GM21515 (cell line): ENCODE measurements around the gene CHORDC1.
"Not testable (repeated sequence)": the region's sequence is repeated elsewhere in the genome, so short reads cannot be mapped to it uniquely, and the experiment has no call there.

ENCODE experiments used
- ATAC-seq: cut with Tn5 transposase; IDR thresholded peaks from one replicate; pipeline ENCODE4 v1.9.1; 2021; ENCODE audit not compliant: unreplicated experiment

Gene CHORDC1

DNA sequence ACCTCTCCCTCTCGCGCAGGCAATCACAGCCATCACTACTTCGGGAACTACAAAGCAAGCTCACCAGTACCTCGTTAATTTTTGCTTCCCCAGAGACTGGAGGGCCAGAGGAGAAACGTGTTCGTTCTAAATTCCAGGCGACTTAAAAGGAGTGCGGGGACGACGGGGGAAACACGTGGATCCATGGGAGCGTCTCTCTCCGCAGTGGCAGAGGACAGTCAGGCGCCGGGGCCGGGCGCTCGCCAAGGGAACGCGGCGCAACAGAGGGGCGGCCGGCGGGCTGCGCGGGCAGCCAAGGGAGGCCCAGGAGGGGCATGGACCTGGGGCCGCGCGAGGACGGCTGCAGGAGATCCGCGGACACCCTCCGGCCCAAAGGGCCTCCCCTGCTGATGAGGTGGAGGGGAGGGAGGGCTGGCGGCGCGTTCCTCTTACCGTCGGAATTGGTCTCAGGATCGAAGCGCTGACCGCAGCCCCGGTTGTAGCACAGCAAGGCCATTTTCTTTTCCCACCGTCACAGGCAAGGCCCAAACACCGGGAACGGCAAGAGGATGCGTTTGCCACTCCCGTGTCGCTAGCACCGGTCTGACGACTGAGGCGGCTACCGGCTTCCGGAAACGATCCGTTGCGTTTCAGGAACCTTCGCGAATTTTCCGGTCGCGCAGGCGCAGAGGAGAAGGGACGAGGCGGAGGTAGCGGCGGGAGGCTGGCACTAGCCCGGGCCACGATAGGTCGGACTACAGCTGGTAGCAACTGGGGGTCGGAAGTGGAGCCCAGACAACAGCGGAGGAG is at the start of gene CHORDC1:
Gene CHORDC1 (minus strand): TSS at position 591 of the 789 bp plus-strand sequence. CDS start 95 bp downstream, at position 496.
- ATAC-seq: peak; percentile 93

DNA sequence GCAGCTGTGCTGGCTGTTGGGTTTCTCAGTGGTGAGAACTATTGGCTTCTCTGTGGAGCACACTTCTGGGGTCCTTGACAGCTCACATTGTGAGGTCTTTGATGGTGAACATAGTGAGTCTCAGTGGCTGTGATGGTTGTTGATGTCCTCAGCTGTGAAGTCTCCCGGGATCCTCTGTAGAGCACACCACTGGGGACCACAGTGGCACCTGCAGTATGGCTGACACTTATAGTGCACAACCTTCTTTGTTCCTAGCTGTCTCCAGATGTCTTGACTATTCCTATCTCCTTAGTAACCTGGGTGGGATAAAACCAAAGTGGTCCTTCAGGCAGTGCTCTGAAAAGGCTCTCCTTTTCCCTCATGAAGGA is 34.3 kb upstream of the CHORDC1 start:
- no peak for ATAC-seq

DNA sequence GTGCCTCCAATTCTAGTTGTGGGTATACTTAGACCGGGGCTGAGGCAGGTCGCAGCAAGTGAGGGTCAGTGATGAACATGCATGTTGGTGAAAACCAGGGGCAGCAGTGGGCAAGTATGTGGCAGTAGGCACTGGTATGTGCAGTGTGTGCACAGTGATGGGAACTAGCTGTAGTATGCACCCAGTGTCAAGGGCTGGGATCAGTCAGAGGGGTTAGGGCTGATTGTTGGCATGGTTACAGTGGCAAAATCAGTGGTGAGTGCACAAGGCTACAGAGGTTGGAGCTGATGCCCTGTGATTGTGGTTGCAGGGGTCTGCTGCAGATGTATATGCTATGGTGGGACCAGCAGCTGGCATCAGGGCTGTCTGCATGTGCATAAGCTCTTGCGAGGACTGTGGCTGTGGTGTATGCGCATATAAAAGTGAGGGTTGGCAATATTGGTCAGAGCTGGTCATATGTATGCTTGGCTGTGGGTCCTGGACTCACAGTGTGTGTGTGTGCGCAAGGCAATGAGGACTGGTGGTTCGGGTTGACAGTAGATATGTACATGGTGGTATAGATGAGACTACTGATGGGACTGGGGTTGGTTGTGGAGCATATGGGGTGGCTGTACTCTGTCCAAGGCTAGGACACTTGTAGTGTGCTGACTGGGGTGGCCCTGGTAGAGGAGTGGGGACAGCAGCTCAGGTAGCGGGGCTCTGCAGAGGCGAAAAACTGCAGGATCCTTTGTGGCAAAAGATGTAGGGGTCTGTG is 33.7 kb upstream of the CHORDC1 start:
- ATAC-seq: no peak

DNA sequence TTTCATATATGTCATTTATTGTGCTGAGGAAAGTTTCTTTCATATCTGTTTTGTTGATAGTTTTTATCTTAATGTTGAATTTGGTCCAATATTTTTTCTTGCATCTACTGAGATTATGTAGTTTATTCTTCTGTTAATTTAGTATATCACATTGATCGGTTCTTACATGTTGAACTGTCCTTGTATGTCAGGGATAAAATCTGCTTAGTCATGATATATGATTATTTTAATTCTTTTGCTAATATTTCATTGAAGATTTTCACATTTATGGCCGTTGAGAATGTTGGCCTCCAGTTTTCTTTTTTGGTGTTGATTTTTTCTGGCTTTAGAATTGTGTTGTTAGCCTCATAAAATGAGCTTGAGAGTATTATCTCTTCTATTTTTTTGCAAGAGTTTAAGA is 31.2 kb upstream of the CHORDC1 start:
- ATAC-seq: no peak

DNA sequence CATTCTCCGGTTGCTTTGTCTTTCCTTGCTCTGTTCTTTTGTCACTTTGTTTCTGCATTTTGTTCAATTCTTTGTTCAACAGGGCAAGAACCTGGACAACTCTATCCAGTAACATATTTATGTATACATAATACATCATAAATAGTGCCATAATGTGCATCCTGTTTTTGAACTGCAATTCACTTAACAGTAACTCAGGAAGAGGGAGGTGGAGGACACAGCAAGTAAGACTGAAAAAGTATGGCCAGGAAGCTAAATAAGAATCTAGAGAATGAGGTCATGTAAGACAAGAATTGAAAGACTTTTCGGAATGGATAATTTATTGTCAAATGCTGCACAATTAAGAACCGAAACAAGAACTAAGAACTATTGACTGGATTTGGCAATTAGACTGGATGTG is 29.2 kb upstream of the CHORDC1 start:
- ATAC-seq: no peak

DNA sequence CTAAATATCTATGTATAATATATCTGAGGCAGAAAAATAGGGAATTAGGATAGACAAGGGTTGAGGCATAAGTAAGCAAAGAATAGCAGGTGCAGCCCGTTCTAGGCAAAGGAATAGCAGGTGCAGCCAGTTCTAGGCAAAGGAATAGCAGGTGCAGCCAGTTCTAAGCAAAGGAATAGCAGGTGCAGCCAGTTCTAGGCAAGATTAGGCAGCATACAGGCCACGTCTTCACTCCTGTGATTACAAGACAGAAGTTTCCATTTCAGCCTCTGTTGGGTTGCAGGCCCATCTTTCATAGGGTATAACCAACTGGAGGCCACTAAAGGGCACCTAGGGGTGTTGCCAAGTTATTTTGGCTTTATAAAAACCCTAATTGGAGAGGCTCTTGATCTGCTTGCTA is 28.8 kb upstream of the CHORDC1 start:
- no peak for ATAC-seq

DNA sequence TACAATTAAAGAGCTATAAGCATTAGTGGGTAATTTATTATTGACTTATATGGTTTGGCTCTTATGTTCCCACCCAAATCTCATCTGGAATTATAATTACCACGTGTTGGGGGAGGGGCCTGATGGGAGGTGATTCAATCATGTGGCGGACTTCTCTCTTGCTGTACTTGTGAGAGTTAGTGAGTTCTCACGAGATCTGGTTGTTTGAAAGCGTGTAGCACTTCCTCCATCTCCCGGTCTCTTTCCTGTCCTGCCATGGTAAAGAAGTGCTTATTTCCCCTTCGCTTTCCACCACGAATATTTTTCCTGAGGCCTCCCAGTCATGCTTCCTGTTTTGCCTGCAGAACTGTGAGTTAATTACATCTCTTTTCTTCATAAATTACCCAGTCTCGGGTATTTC is 28.1 kb upstream of the CHORDC1 start:
- no peak for ATAC-seq

DNA sequence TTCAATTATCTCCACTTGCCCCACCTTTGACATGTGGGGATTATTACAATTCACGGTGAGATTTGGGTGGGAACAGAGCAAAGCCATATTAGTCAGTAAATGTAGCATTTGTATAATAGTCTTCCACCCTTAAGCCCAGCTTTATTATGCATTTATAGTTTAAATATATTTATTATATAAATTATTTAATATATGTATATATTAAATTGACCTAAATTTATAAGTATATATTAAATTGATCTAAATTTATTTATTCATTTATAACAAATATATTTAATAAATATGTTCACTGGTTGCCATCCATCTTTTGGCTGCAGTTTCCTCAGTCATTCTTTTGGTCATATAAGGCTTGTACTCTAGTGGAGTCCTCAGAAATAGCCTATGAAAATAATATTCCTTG is 23.6 kb upstream of the CHORDC1 start:
- no peak for ATAC-seq

DNA sequence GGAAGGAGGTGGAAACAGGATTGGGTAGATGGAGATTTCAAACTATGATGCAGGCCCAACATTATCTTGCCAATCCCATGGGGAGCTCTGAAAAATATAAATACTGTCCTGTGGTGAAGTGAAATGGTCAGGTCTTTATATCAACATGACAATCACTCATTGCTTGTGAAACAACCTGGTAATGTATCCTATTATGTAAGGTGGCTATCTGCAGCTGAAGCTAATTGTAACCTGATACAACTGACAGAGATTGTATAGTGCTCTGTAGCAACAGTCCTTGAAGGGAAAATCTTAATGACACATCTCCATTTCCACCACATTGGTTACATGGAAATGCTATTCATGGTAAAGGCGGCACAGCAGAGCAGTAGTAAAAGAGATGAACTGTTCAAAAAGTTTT is 20.7 kb upstream of the CHORDC1 start:
- ATAC-seq: no peak

DNA sequence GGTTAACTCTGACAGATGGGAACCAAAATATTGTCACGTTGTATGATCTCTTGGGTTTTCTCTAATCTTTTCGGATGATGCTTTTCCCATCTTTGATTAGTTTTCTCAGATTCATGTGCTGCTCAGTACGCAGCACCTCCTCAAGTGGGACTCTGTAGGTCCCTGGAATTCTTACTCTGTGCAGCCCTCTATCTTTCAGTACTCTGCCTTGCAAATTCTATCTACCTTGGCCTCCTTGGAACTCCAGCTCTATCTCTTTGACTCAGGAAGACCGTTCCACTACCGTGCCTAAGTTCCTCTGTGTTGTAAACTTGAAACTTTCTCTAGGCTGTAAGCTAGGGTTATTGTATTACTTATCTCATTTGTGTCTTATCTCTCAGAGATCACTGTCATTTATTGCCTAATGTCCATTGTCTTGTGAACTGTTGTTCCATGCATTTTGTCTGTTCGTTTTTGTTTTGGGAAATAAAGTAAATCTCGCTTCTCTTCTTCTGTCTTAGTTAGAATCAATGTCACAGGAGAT is 20.1 kb upstream of the CHORDC1 start:
- ATAC-seq: no peak

DNA sequence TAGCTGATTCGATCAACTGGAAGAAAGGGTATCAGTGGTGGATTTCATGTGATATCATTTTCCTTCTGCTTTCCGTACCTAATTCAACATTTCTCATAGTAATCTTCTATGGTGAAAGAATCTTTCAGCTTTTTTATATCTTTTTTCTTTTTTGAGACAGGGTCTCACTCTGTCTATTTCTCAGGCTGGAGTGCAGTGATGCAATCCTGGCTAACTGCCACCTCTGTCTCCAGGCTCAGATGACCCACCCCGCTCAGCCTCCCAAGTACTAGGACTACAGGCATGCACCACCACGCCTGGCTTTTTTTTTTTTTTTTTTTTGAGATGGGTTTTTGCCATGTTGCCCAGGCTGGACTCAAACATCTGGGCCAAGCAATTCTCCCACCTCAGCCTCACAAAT is 18.6 kb upstream of the CHORDC1 start:
- no peak for ATAC-seq

DNA sequence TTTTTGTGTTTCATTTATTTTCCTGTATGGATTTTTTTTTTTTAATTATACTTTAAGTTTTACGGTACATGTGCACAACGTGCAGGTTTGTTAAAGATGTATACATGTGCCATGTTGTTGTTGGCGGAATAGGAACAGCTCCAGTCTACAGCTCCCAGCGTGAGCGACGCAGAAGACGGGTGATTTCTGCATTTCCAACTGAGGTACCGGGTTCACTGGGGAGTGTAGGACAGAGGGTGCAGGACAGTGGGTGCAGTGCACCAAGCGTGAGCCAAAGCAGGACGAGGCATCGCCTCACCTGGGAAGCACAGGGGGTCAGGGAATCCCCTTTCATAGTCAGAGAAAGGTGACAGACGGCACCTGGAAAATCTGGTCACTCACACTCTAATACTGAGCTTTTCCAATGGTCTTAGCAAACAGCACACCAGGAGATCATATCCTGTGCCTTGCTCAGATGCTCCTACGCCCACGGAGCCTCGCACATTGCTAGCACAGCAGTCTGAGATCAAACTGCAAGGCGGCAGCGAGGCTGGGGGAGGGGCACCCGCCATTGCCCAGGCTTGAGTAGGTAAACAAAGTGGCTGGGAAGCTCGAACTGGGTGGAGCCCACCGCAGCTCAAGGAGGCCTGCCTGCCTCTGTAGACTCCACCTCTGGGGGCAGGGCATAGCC is 17.3 kb upstream of the CHORDC1 start:
- not testable (repeated sequence) for ATAC-seq

DNA sequence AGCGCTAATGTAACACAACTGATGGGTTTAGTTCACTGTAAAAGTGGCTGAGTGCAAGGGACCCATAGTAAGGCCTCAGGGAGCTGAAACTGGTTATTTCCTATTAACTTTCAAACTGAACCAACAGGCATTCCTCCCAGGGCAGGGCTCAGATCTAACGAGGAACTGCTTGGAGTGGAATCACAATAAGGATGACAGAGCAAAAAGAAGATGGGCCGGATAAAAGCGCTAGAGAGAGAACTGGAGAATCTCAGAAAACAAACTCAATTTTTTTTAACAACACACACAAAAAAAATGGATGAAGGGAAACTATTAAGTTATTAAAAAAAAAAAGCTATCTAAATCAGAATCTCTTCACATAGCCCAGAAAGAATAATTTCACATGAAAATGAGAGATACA is 14.2 kb upstream of the CHORDC1 start:
- no peak for ATAC-seq

DNA sequence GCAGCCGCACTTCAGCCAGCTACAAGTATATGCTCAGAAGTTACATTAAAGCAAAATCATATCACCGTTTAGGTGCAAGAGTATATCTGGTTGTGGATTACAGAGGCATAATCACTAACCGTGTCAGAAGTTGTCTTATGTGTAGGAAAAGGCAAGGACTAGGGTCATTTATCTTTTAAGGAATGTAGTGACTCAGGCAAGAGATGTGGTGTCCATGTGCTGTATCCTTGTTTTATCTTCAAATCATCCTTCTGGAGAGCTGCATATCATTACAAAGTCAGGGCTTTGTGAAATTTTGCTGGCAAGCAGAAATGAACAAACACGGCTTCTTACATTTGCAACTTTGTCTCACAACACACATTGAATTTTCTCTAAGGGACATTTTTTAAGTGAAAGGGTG is 12.7 kb upstream of the CHORDC1 start:
- no peak for ATAC-seq

DNA sequence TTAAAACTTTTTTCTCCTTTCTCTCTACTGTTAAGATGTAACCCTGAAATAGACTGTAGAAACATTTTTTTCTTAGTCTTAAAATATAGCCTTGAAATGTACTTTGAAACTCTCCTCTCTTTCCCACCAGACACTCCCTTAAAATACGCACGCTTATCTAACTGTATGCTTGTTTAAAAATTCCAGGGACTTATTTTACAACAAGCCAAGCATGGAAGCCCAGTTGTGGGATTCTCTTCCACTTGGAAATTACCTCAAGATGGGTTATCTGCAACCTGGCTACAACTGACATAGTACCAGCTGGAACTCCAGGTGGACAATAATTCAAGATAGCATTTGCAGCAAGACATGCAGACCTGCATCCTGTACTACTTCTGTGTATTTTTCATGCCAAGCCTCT is 12.1 kb upstream of the CHORDC1 start:
- no peak for ATAC-seq

DNA sequence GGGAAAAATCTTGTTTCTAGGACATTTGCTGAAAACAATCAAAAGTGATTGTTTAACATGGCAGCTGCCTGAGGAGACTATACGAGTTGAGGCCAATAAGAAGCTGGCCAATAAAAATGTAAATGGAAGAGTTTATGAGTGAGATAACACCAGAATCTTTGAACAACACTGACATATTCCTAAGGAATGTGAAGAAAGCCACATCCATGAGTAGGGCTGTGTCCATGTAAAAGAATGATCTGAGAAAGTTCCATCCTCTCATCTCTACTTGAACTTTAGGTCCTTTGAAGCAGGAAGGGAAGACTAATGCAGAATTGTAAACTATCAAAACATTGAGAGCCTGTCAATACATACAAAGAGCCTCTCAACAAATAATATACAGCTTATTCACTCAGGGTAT is 6.9 kb upstream of the CHORDC1 start:
- no peak for ATAC-seq

DNA sequence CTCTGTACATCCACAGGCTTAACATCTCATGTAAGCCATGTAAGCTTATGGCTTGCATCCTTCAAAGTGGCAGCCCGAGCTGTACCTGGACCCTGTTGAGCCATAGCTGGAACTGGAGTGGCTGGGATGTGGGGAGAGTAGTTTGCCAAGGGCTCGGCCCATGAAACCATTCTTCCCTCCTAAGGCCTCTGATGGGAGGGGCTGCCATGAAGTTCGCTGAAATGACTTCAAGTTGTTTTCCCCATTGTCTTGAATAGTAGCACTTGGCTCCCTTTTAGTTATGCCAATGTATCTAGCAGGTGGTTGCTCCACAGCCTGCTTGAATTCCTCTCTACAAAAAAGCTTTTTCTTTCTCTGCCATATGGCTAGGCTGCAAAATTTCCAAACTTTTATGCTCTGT is 5.2 kb upstream of the CHORDC1 start:
- ATAC-seq: no peak

DNA sequence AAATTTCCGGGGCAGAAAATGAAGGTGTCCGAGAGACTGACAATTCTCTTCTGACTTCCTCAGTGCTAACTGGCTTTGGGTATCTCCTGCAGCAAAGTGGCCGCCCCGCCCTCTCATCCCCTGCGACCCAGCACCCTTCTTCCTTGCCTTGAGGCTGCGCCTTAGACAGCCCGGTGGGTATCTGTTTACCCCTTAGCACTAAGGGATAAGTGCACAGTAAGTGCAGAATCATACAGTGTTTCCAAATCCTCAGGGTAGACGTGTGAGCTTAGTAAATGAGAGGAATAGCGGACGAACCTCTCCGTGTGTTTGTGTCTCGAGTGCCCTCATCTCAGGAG is 368 bp upstream of the CHORDC1 start:
- ATAC-seq: peak; percentile 51

DNA sequence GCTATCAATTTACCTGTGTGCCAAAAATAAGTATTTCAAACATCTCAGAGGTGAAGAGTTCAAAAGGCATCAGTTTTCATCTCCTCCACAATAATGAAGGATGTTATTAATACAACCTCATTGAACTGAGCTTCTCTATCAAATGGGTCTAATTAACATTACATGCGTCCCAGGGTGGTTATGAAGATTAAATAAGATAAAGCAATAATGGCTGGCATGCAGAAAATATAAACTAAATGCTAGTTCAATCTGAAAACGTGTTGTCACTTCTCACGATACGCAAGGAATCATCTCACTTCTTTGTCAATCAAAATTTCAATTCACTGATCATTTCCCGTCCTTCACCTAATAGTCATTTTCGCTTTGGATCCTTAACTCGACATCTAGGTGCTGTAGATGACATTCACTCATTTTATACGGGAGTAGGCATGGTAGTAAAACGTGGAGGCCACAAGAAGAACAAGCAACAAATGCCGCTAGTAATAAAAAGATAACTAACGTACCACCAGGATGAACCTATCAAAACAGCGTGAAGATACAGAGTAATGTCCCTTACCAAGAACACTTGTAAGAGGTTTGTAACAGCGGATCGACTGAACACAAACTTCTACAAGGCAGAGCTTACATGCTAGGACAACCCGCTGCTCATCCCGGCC is 918 bp downstream of the CHORDC1 start:
- ATAC-seq: peak; percentile 0

DNA sequence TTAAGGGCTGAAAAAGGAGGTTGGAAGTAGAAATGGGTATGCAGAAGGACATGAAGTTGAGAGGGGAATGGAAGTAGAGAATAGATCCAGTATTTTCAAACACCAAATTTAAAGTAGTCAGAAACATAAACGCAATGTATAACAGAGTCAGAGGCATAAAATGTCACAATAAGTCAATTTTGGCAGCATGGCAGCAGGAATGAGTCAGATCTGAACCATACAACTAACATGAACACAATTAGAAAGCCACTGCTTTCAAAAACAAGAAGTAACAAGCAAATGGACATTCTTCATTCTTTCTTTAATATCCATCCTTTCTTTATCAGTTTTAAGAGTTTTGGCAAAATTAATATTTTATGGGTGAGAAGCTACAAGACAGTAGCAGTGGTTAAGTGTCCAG is 2.5 kb downstream of the CHORDC1 start:
- ATAC-seq: no peak

DNA sequence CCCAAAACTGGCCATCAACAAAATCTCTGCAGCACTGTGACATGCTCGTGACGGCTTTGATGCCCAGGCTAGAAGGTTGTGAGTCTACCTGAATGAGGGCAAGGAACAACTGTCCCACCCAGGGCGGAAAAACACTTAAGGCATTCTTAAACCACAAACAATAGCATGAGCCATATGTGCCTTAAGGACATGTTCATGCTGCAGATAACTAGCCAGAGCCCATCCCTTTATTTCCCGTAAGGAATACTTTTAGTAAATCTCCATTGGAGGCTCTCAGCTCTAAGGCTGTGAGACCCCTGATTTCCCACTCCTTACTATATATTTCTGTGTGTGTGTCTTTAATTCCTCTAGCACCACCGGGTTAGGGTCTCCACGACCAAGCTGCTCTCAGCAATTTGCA is 3.4 kb downstream of the CHORDC1 start:
- no peak for ATAC-seq
